ENCODE results near the gene CAPN10. TPM values are rescaled to one million over a fixed set of nuclear protein-coding genes. Genes with fewer than 3 reads are reported as not detected.
A peak's percentile ranks its signal among the peaks of the same experiment; 100 is the strongest.

The CAPN10 gene
- total RNA-seq, 4 donors from 2014 or later, result 28.0 to 66.3 (median 54.8) TPM

DNA sequence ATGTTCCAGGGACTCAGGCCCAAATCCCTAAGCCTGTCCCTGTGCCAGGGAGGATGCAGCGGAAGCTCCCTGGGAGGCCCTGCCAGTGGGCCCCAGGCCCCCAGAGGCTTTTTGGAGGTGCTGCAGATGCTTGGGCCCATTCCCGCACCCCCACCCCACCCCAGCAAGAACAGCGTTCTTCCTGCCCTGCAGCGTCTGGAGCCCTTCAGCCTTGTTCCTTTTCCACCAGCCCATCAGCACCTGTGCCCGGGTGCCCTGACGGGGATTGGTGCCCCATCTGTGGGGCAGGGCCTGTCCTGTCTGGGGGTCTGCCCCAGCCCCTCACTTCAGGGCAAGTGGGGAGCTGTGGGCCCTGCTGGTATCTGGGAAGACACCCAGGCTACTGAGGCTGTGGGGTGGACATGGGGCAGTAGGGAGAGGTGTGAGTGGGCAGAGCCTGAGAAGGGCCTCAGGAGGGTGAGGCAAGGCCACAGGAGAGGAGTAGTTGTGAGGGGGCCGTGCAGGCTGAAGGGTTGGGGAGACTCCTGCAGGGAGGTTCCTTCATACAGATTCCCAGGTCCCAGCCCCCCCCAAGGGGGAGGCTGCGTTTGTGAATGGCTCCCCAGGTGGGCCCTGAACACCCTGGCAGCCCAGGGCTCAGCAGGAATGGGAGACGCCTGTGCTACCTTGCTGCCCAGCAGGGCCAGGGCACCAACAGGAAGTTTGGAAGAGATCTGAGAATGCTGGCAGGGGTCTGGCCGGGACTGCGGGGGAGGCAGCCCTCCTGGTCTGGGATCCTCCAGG is 15.8 kb upstream of the CAPN10 start:
- H3K27me3 ChIP-seq, result no peaks in the 10 kb centered on the region
- H3K9me3 ChIP-seq, result no peaks in the 10 kb centered on the region
- TF ChIP-seq POLR2A (IDR thresholded peaks at IDR 0.05) (no peak), EP300 (IDR thresholded peaks at IDR 0.05) (no peak)
- TF ChIP-seq, protein P1, sequence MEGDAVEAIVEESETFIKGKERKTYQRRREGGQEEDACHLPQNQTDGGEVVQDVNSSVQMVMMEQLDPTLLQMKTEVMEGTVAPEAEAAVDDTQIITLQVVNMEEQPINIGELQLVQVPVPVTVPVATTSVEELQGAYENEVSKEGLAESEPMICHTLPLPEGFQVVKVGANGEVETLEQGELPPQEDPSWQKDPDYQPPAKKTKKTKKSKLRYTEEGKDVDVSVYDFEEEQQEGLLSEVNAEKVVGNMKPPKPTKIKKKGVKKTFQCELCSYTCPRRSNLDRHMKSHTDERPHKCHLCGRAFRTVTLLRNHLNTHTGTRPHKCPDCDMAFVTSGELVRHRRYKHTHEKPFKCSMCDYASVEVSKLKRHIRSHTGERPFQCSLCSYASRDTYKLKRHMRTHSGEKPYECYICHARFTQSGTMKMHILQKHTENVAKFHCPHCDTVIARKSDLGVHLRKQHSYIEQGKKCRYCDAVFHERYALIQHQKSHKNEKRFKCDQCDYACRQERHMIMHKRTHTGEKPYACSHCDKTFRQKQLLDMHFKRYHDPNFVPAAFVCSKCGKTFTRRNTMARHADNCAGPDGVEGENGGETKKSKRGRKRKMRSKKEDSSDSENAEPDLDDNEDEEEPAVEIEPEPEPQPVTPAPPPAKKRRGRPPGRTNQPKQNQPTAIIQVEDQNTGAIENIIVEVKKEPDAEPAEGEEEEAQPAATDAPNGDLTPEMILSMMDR (IDR thresholded peaks at IDR 0.05), result no peak
- peaks cover 5 to 64% (median 35%) of the 10 kb centered on the region in 4 donors for H3K4me1 ChIP-seq
- WGBS, 2 donors, result 81 to 84% methylated on average over 7 to 11 of the region's 11 CpGs
- DNase-seq (ENCODE audit: low spot score in 2 of 2), result peak in 1 of 2 donors; percentile 10
- H3K27ac ChIP-seq, result peak overlapping the region in 2 of 4 donors; percentile 34 to 90
- H3K36me3 ChIP-seq, result peaks cover 0 to 55% (median 6%) of the 10 kb centered on the region in 3 donors
- no peak overlapping the region for H3K4me3 ChIP-seq

DNA sequence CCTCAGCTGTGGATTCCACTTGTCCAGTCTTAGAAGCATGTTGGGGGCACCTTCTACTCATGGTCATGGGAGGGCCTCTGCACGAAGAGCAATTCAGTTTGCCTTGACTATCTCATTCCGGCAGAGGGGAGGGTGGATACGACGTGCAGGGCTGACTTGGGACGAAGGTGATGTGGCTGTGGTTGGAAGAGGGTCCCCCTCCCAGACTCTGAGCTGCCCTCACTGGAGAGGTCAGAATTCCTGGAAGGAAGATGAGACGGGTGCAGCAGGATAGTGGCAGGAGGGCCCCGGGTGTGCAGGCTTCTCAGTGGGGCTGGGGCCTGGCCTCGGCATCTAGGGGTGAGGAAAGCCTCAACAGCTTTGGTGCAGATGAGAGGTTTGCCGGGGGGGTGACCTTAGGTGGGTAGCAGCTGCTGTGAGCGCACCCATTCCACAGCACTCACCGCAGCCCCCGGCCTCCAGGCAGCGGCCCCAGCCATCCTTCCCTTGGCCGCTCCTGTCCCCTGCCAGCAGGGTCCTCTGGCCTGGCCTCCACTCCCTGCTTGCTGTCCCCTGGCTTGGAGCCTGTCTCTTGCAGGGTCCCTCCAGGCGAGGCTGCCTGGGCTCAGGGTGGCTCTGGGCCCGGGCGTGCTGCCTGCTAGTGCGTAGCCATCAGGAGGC is 15.1 kb upstream of the CAPN10 start:
- Histone ChIP-seq H3K27ac (peak overlapping the region in 1 of 4 donors; percentile 34), H3K36me3 (peaks cover 0 to 63% (median 12%) of the 10 kb centered on the region in 3 donors), H3K4me1 (peaks cover 5 to 57% (median 30%) of the 10 kb centered on the region in 4 donors), H3K9me3 (no peaks in the 10 kb centered on the region), H3K4me3 (no peak overlapping the region), H3K27me3 (no peaks in the 10 kb centered on the region)
- 83 to 86% methylated on average over 16 to 18 of the region's 18 CpGs for WGBS, 2 donors
- no peak for TF ChIP-seq EP300 (IDR thresholded peaks at IDR 0.05)
- TF ChIP-seq, protein P1 (IDR thresholded peaks at IDR 0.05), result no peak
- no peak for TF ChIP-seq POLR2A (IDR thresholded peaks at IDR 0.05)
- DNase-seq (ENCODE audit: low spot score in 2 of 2), result peak in 1 of 2 donors; percentile 8

DNA sequence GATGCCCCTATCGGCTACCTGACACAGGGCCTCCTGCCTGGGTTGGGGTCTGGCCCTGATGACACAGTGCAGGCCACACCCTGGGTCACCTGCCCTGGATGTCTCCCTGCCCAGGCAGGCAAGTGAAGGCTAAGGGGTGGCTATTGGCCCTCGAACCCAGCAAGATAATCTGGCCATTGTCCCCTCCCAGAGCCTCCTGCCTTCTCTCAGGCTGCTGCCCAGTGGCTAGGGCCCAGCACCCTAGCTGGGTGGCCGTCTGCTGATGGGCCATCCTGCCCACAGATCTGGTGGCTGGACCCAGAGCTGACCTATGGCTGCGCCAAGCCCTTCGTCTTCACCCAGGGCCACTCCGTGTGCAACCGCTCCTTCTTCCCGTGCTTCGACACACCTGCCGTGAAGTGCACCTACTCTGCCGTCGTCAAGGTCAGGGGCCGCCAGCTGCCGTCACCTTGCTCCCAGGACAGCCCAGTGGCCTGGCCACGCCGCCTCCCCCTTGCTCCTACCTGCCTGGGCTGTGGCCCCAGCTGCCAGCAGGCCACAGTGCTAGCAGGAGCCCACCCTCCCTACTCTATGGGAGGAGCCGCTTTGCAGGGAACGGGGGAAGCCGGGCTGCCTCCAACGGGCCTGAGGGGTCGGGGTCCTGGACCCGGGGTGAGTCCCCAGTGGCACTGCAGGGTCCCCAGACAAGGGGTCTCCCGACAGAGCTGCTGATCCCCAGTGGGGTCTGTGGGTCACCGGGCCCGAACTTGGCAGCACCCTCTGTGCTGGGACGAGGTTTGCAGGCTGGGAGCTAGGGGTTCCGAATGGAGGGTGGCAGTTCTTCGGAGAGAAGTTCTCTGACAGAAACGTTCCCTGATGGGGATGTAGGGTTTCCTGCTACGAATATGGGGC is 14.1 kb upstream of the CAPN10 start:
- H3K4me1 ChIP-seq, result peaks cover 0 to 47% (median 21%) of the 10 kb centered on the region in 4 donors
- H3K9me3 ChIP-seq, result no peaks in the 10 kb centered on the region
- H3K36me3 ChIP-seq, result peaks cover 0 to 72% (median 14%) of the 10 kb centered on the region in 3 donors
- H3K27ac ChIP-seq, result peak overlapping the region in 1 of 4 donors; percentile 7
- WGBS, 2 donors, result 82 to 86% methylated on average over 29 to 30 of the region's 30 CpGs
- H3K27me3 ChIP-seq, result no peaks in the 10 kb centered on the region
- no peak overlapping the region for H3K4me3 ChIP-seq
- DNase-seq (ENCODE audit: low spot score in 2 of 2), result peak in 1 of 2 donors; percentile 5
- TF ChIP-seq POLR2A (IDR thresholded peaks at IDR 0.05) (no peak), EP300 (IDR thresholded peaks at IDR 0.05) (no peak)
- TF ChIP-seq, protein P1 (IDR thresholded peaks at IDR 0.05), result no peak

DNA sequence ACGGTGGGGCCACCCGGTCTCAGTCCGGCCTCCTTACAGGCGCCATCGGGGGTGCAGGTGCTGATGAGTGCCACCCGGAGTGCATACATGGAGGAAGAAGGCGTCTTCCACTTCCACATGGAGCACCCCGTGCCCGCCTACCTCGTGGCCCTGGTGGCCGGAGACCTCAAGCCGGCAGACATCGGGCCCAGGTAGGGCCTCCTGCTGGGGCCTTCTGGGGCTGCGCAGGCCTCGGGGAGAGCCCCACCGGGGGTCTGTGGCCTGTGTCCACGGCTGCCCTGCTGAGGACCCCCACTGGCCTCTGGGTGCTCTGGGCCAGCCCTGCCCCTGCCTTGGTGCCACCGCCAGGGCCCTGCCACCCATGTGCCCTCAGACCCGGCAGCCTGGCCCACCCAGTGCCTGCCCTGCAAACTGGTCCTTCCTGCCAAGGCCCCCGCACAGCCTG is 13.4 kb upstream of the CAPN10 start:
- WGBS, 2 donors, result 80 to 86% methylated on average over 11 to 20 of the region's 20 CpGs
- Histone ChIP-seq H3K27ac (peak overlapping the region in 2 of 4 donors; percentile 7 to 58), H3K9me3 (no peaks in the 10 kb centered on the region), H3K4me3 (no peak overlapping the region), H3K4me1 (peaks cover 0 to 50% (median 18%) of the 10 kb centered on the region in 4 donors), H3K27me3 (no peaks in the 10 kb centered on the region), H3K36me3 (peaks cover 0 to 79% (median 21%) of the 10 kb centered on the region in 3 donors)
- no peak for DNase-seq (ENCODE audit: low spot score in 2 of 2)
- TF ChIP-seq, protein P1 (IDR thresholded peaks at IDR 0.05), result no peak
- TF ChIP-seq POLR2A (IDR thresholded peaks at IDR 0.05), result no peak
- no peak for TF ChIP-seq EP300 (IDR thresholded peaks at IDR 0.05)

Data from tibial nerve (tissue), 4 donors.